ENCODE data around the gene INAVA. TPM values are rescaled to one million over a fixed set of nuclear protein-coding genes. Genes with fewer than 3 reads are reported as not detected.

Gene INAVA
- total and polyA plus RNA-seq, 10 of the 15 experiments (the other 5 are each of a cell fraction or from before 2014, with no cell fraction given), result 3.6 to 15.4 (median 9.5) TPM

- peak; percentile 88 for TF ChIP-seq MEF2B (IDR thresholded peaks at IDR 0.05; ENCODE audit: partially characterized antibody, poor library complexity, severe bottlenecking)
- no peak for TF ChIP-seq KLF5 (IDR thresholded peaks at IDR 0.05; ENCODE audit: partially characterized antibody)
- no peak for TF ChIP-seq PKNOX1 (IDR thresholded peaks at IDR 0.05)
- no peak for TF ChIP-seq PAX8 (IDR thresholded peaks at IDR 0.05)
- TF ChIP-seq RFX5 (IDR thresholded peaks at IDR 0.05; ENCODE audit: low read depth, low read length), result no peak
- peak; percentile 84 for TF ChIP-seq MTA2 (IDR thresholded peaks at IDR 0.05; ENCODE audit: low read depth)
- TF ChIP-seq SKIL (IDR thresholded peaks at IDR 0.05; ENCODE audit: low read depth, poor library complexity, severe bottlenecking), result peak; percentile 97
Observed at GRCh38 chr1:200869753-200870391, 24.8 kb upstream of the INAVA start (continued).

GRCh38 chr1:200872446-200873115, 22.1 kb upstream of the INAVA start, which contains the start of gene GPR25:
GPR25 (plus strand) TSS chr1:200872981; CDS start chr1:200873038, 57 bp downstream.
- CTCF ChIA-PET, result no interaction called here
- H3K27me3 ChIP-seq (replicated peaks in 1 of 2; ENCODE audit: control insufficient read depth in 2 of 2, insufficient read depth in 2 of 2, low read length in 1 of 2), result no peaks in the 10 kb centered on the region
- no peak for FAIRE-seq
- H3K27ac ChIP-seq (ENCODE audit: control insufficient read depth, insufficient read depth), result no peak within 1 kb of the TSS
- no peak for ATAC-seq
- peak within 1 kb of the TSS; percentile 27 for H3K4me2 ChIP-seq (ENCODE audit: control insufficient read depth, insufficient read depth)
- intact Hi-C loops (cut with micrococcal nuclease; ENCODE audit: unreplicated experiment), result no loop called here
- no peak within 1 kb of the TSS for H3K9ac ChIP-seq (ENCODE audit: control insufficient read depth, insufficient read depth, low read length)
- DNase-seq (ENCODE audit: low read depth, low spot score), result no peak
- WGBS (ENCODE audit: insufficient coverage, insufficient replicate concordance, low lambda C conversion rate, missing lambda C conversion rate), result 54% methylated on average over 22 of the region's 23 CpGs
- H3K4me3 ChIP-seq, result no peak within 1 kb of the TSS
- POLR2A ChIA-PET, result interaction anchor here (1.0 kb wide), 1 partner anchor 9 kb away, joined by 3 read pairs; no protein-coding TSS in a partner anchor
- BruUV-seq (replicated peaks), result no TSS peak
- H3K4me1 ChIP-seq (ENCODE audit: control insufficient read depth, insufficient read depth, low read length), result peaks cover 31% of the 10 kb centered on the region
- H2AFZ ChIP-seq (ENCODE audit: control insufficient read depth, low read depth, low read length), result peak within 1 kb of the TSS; percentile 23; the same call in 1 of the 2 replicates
- RAD21 ChIA-PET (ENCODE audit: unreplicated experiment), result interaction anchor here (1.3 to 3.5 kb wide), 2 partner anchors 12 to 16 kb away, joined by 4 to 40 read pairs; no protein-coding TSS in a partner anchor
- H4K20me1 ChIP-seq (ENCODE audit: control insufficient read depth, insufficient read depth), result no peaks in the 10 kb centered on the region
- no peaks in the 10 kb centered on the region for H3K9me3 ChIP-seq (replicated peaks; ENCODE audit: control insufficient read depth, insufficient read depth, low read length)
- SMC1A ChIA-PET (ENCODE audit: uncharacterized antibody, unreplicated experiment), result interaction anchor here (1.1 to 16.6 kb wide), 2 partner anchors 6 to 99 kb away, joined by 4 to 208 read pairs; no protein-coding TSS in a partner anchor
- H3K36me3 ChIP-seq (ENCODE audit: control insufficient read depth in 2 of 2, insufficient read depth in 2 of 2, low read length in 1 of 2), result no peaks in the 10 kb centered on the region
- no peaks in the 10 kb centered on the region for H3K79me2 ChIP-seq (ENCODE audit: control insufficient read depth, insufficient read depth, low read length)
- in situ Hi-C loops (cut with MboI), result no loop called here
- TF ChIP-seq ASH2L (IDR thresholded peaks at IDR 0.05; ENCODE audit: borderline replicate concordance, low read depth) (no peak), MTA3 (IDR thresholded peaks at IDR 0.05; ENCODE audit: borderline replicate concordance, low read length) (no peak), TBL1XR1 (IDR thresholded peaks at IDR 0.05; ENCODE audit: low read depth, low read length) (no peak), FOXM1 (IDR thresholded peaks at IDR 0.05; ENCODE audit: low read depth, low read length) (no peak), DPF2 (IDR thresholded peaks at IDR 0.05) (no peak), CHD1 (IDR thresholded peaks at IDR 0.05; ENCODE audit: low read depth, low read length) (no peak), POLR2A (IDR thresholded peaks at IDR 0.05; ENCODE audit: low read depth, low read length) (no peak), ESRRA (IDR thresholded peaks at IDR 0.05; ENCODE audit: low read length) (no peak), JUND (IDR thresholded peaks at IDR 0.05; ENCODE audit: low read depth, low read length) (no peak), TCF3 (IDR thresholded peaks at IDR 0.05; ENCODE audit: borderline replicate concordance, insufficient read depth, low read depth, low read length) (no peak), NBN (IDR thresholded peaks at IDR 0.05) (no peak)

Measured in GM12878 (cell line).